NCI-H524 treated with DMSO at 0.1 percent for 48 hours (cell line): ENCODE results near the gene TTLL10.

Experiments used
- DNase-seq: peaks from one replicate; lab custom pipeline; 2025; lab: John Stamatoyannopoulos, UW

The TTLL10 gene

DNA sequence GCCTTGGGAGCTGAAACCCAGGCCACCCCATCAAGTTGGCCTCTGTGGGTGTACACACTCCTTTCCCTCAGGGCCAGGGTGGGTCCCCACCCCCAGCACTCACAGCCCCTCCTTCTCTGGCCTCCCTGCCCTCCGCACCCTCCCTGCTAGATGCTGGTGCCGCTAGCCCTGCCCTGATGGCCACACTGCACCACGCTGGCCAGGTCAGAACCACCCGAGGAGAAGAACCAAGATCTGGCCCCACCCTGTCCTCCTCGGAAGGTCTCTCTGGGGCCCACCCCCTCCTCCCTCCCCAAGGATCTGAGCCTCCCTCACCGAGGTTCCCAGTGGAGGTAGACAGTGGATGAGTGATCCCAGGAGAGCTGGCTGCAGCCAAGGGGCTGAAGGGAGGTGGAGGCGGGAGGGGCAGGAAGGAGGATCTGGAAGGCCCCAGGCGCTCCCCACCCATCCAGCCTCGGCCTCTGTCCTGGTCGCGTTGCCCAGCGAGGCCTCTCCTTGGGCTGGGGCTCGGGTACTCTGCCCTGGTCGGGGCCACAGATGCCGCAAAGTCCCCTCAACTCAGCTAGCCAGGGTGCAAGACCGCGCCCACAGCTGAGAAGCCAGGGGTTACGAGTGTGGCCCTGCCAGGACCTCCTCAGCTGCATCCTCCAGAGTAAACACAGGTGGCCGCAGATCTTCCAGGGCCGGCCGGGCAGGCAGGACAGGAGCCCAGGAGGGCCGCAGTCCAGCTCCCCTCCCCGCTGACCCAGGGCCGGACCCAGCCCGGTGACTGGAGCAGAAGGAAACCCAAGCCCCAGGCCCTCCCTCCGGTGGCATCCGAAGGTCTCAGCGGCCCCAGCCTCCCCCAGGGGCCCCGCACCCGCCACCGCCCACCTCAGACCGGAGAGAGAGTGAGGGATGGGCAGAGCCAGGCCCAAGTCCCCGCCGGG, 63.5 kb downstream of the TTLL10 start:
- DNase-seq: no peak

DNA sequence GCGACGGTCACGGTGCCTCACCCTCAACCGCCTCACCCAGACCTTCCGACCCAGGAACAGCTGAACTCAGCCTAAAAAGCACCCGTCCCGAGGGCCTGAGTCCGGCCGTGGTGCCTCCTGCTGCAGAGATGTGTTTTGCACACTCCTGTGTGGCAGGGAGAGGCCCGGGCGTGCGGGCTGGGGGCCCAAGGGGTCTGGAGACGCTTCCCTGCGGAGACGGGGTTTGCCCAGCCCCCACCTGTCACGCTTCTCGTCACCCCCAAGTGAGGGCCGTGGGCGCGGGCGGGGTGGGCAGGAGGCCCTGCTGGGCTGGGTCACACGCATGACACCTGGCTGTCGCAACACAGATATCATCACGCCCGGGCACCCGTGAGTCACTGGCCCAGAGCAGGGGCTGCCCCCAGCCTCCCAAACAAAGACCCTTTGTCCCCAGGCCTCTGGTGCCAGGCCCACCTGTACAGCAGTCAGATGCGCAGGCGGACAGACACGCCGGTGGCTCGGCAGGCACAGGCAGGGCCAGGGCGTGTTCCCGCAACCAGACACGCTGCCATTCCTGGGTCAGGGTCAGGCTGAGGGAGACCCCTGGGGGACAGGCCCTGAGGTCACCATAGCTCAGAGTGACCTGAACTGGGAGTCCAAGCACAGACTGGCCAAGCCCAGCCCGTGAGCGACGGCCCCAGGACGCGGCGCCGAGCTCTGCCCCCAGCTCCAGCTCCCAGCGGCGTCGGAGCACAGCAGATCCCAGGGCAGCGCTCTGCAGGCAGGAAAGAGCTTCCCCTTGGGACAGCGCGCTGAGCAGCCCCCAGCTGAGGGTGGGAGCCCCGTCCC, 64.4 kb downstream of the TTLL10 start:
- no peak for DNase-seq

DNA sequence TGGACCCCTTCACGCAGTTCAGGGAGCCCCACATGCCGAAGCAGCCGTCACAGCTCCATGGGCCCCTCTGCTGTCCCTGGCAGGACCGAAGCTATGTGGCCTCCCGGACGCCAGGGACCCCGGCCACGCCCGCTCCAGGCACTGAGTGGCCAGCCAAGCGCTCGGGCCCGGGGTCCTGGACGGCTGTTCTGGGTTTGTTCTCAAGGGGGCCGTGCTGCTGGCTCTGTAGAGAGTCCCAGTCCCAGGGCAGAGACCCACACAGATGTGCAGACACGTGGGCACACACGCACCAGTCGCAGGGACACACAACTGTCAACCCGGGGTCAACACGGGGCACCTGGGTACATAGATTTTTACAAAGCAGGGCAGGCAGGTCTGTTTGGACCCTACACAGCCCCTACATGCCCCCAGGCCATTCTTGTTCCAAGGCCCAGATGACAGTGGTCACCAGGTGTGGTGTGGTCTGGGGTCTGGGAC, 65.1 kb downstream of the TTLL10 start:
- DNase-seq: no peak

DNA sequence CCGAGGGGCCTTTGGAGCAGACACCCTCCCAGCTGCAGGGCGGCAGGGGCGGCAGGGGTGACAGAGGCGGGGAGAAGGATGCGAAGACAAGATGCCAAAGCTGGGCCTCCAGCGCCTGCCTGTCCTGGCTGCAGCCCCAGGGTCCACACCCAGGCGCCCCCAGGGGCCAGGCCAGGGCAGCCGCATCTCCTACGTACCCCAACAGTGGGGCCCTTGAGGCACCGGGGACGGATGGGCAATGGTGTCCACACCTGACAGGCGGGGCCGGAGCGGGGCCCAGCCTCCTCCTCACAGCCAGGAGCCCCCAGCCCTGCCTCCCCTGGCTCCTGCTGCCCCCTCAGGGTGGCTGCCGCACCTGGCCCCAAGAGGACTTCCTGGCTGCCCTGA, 65.5 kb downstream of the TTLL10 start:
- DNase-seq: no peak

DNA sequence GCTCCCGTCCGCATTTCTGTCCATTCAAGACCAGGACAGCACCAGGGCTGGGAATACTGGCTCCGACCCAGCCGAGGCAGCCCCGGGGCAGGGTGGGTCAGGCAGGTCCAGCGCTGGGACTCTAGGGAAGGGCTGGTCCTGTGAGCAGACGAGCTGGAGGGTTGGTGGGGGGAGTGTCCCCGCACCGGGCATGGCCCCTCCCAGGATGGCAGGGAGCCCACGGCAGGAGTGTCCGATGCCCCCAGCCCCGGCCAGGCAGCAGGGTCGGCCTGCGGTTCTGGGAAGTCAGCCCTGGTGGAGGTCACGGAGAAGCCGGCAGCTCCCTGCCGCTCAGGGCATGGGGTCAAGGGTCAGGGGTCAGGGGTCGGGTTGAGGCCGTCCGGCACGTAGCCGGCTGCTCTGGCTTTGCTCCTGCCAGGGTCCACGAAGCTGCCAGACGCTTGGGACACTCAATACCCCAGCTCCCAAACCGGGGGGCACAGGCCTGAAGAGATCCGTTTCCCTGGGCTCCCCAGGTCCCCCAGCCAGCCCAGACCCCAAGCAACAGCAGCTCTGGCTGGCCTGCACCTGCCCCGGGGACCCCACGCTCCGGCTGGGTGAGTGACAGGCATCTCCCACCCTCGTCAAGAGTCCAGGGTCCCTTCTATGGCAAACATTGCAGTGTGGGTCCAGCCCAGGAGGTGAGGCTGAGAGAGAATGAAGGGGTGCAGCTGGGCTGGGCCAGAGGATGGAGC, 66.1 kb downstream of the TTLL10 start:
- DNase-seq: no peak

DNA sequence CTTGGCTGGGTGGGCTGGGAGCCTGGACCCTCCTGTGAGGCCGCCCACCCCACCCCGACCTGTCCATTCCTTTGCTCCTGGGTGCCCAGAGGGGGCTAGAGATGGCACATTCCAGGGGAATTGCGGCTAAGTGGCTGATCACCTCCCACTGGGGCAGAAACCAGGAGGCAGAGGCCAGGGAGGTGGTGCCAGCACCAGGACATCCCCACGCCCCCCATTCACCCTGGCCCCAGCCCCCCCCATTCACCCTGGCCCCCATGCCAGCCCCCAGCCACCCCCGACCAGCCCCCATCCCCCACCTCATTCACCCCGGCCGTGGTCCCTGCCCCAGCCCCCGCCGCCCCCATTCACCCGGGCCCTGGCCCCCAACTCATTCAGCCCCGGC, 66.7 kb downstream of the TTLL10 start:
- no peak for DNase-seq

DNA sequence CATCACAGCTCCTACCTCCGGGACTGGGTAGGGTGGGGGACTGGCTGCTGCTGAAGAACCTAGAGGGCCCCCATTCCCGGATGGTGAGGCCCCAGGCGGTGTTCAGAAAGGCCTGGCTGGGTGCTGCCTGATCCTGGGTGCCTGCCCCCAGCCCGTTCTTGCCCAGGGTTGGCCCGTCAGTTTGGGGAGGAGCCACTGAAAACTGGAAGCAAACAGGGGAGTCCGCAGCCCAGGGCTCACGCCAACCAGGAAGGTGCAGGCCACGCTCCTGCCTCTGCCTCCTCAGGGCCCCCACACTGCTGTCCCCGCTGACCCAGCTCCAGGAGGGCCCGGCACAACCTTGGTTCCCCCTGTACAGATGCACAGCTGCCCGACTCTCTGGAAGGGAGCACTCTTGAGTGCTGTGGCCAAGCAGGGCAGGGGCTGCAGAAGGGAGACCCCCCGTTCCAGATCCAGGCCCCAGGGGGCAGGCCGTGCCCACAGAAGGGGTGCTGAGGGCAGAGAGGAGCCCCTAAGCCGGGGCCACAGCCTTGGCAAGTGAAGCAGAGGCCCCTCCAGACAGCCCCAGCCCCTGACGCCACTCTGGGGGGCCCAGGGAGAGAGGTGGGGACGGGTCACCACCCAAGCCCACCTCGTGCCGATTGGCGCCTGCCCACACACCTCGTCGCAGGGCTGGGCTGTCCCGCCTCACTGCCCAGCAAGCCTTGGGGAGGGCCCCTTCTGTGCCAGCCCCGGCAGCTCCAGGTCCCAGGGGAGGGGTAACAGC, 67.3 kb downstream of the TTLL10 start:
- no peak for DNase-seq

DNA sequence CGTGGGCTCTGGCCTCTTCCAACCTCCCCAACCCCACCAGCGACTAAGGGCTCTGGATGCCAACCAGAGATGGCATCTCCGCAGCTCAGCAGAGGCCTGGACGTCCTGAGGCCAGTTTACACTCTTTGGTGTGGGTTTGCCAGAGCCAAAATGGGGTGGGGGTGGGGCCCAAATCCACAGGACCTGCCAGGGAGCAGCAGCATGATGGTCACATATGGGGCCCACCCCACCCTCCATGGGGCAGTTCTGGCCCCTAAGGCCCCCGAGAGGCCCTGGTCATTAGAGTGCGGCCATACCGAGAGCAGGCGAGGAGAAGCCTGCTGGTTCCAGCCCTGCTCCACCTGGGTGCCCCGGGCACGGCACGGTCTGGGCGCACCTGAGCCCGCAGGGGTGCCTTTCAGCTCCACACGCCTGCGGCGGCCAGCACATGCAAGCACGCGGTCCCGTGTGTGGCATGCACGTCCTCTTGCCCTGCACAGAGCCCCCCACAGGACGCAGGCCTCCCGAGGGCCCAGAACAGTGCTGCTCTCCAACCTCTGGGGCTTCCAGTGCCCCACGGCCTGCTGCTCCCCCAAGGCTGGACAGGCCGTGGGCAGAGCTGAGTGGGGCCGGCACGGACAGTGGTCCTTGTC, 68.0 kb downstream of the TTLL10 start:
- DNase-seq: no peak

DNA sequence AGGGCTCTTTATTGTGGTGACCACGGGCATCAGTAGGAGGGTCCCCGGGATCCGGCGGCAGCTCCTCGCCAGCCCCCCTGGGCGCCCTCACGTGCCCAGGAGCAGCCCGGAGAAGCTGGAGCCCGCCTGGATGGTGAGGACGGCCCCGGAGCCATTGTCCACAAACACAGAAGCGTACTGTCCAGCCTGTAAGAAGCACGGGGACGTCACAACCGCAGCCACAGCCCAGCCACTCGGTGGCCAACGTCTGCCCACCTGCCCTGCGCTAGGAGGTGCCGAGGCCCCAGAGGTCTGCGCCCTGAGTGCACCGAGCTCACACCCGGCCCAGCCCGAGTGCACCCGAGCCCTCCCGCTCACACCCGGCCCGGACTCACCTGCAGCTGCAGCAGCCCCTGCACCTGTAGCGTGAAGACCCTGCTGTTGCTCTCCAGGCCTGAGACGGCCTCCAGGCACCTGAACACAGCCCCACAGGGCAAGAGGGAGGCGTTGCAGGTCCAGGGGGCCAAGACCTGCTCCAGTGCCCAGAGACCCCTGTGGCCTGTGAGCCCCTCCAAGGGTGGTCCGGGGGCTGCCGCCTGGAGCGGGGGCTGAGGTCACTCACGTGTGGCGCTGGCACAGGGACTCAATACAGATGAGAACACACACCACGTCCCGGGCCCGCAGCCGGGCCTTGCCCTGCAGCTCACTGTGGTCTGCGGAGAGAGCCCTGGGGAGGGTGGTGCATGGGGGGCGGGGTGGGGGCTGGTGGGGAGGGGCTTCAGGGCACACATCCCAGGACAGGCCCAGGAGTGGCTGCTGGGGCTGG, 69.0 kb downstream of the TTLL10 start:
- DNase-seq: no peak

DNA sequence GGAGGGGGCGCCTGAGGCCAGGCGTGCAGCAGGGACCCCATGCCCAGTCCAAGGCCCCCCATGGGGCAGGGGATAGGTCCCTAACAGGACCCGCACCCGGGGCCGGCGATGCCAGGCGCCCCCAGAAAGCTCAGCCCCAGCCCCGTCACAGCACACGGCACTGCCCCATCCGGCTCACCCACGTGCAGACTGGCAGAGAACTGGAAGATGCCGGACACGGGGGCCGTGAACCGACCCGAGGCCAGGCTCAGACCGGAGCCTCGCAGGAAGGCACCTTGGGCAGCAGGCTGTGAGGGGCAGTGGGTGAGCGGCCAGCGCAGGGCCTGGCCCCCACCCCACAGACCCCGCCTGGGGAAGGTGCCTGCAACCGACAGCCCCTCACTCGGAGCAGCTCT, 69.6 kb downstream of the TTLL10 start:
- DNase-seq: no peak

DNA sequence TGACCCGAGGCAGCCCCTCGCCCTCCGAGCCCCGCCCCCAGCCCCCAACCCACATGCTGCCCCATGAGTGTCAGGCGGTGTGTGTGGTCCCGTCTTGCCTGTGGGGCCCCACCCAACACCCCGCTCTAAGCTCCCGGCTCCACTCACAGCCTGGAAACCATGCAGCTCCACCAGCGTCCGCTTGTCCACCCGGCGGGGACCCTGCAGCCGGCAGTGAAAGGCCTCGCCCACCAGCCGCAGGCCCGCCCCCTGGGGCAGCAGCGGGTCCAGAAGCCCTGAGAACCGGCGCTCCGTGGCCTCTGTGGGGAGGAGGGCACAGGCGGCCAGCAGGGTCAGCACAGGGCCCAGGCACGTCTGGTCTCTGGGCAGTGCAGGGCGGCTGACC, 70.1 kb downstream of the TTLL10 start:
- no peak for DNase-seq

DNA sequence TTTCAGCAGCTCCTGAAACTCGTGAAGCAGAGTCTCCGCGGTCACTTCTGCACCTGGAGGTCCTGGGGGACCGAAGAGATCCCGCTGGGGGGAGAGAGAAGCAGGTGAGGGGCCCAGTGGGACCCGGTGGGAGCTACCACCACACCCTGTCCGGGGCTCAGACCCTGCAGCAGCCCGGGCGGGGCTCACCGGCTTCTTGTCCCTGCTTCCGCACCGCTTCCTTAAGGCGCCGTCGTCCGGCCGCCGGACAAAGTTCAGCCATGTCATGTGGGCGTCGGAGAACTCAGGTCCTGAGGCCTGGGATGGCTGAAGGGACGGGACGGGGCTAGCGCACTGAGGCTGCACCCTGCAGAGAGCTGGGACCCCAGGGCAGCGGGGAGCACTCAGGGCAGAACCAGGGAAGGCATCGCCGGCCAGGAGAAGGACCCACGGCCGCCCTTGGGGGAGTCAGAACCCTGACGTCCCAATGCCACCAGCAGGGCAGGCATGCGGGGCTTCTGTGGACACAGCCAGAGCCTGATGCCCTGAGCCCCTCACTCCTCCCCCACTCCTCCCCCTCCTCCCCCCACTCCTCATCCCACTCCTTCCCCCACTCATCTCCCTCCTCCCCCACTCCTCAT, 70.6 kb downstream of the TTLL10 start:
- DNase-seq: no peak

DNA sequence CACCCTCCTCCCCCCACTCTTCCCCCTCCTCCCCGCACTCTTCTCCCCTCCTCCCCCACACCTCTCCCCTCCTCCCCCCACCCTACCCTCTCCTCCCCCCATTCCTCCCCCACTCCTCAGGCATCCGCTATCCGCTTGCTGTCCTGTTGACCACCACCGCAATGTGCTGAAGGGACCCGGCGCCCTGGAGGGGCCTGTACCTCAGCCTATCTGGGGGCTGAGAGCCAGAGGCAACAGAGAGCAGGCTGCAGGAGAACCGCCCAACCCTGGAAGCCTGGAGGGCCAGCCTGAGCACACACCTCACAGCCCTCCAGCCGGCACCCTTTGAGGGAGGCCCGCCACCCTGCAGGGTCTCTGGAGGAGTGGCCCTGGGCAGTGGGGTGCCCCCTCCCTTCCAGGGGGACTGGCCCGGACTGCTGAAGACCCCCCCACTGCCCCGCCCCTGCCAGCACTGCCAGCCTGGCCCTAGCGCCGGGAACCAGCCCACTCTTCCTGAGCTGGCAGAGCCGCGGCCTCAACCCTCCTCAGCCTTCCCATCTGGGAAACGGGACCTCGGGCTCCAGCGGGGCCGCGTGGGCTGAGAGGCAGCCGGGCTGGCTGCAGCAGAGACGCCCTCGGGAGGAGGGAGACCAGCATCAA, 71.6 kb downstream of the TTLL10 start:
- no peak for DNase-seq

DNA sequence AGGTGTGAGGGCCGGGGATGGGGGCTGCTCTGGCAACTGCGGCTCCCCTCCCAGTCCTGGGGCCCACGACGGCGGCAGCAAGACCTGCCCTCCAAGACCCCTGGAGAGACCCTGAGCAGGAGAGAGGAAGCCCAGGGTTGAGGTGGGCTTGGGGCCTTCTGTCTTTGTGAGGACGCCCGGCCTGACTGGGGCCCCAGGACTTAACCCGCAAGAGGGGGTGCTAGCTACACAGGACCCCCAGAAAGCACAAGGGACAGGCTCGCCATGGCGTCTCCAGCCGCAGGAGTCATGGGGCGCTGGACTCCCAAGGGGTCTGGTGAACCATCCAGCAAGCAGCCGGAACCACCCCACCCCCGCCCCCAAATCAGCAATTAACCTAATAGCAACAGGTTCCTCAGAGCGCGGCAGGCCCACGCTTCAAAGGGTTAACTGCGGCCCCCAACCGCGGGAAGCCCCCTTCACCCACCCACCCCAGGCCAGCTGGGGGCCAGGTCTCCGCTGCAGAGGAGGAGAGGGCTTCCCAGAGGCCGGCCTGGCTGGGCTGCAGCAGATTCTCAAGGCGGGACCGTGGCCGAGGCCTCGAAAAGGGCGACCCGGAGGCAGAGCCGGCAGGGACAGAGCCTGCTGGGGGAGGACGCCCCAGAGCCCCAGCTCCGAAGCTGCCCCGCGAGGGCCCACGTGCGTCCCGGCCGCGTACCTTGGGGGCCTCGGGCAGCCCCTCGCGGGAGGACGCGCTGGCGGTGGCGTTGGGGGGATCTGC, 72.3 kb downstream of the TTLL10 start:
- DNase-seq: no peak

DNA sequence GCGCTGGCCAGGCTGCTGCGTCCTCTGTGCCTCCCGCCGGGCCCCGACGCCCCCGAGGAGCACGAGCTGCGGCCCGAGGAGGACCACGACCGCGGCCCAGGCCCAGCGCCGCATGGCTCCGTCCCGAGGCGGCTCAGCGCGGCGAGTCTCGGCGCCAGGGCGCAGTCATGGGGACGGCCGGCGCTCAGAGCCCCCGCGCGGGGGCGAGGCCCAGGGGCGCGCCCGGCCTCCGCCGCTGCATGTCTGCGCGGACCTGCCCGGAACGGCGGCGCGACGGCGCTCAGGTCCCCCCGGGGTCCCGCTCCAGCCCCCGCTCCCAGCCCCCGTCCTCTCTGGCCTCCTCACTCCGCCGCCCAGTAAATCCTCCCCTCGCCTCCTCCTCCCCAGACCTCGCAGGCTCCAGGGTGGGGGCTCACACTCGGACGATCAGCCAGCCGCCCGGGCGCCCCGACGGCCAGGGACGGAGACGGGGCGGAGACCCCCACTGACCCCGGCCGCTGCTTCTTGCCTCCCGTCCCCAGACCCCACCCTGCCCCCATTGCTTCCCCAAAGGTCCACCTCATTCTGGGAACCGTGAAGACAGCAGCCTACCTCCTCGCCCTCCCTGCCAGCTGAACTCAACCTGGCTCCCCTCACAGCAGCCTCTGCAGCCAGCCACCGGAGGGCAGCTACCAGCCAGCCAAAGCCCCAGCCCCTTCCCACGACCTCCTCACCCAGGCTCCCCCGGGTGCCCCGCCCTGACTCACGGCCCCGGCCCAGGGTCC, 73.1 kb downstream of the TTLL10 start, which contains the start of gene C1QTNF12:
Gene C1QTNF12 (minus strand): TSS at position 146 of the 764 bp plus-strand sequence. CDS start 32 bp downstream, at position 114.
- no peak for DNase-seq

DNA sequence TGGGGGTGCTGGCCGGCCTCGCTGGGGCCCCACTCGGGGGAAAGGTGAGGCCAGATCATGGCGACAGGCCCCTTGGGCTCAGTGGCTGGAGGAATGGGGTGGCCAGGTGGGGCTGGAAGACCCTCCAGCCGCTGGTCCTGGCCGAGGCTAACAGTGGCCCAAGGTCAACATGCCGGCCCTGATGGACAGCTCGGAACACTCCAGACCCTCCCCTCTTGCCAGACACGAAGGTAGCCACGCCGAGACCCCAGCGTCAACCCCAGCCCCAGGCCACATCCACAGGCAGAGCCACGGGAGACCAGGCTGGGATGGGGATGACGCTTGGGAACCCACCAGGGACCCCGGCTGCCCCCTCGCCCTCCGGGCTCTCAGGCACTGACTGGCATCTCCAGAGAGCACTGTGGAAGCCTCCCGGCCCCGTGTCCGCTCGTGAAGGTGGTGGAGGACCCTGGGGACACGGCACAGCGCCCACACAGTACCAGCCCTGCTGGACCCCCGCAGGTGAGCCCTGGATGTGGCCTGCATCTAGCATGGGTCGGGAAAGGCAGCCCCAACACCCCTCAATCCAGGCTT, 73.7 kb downstream of the TTLL10 start:
- no peak for DNase-seq
